ENCODE results near the gene GSG1.

Gene GSG1

GRCh38 chr12:13119826-13120225 is 16.4 kb upstream of the GSG1 start:
- no peak overlapping the region for H3K4me3 ChIP-seq (ENCODE audit: low read depth, low read length)
- TF ChIP-seq MYC (IDR thresholded peaks at IDR 0.05; ENCODE audit: low read depth, low read length) (no peak), CTCF (IDR thresholded peaks at IDR 0.05; ENCODE audit: low read depth, low read length) (no peak), POLR2A (IDR thresholded peaks at IDR 0.05; ENCODE audit: extremely low read depth, insufficient read length) (no peak)
- no peak for DNase-seq (ENCODE audit: low read depth)

GRCh38 chr12:13117029-13117428 is 13.6 kb upstream of the GSG1 start:
- H3K4me3 ChIP-seq (ENCODE audit: low read depth, low read length): no peak overlapping the region
- DNase-seq (ENCODE audit: low read depth): no peak
- TF ChIP-seq MYC (IDR thresholded peaks at IDR 0.05; ENCODE audit: low read depth, low read length): no peak
- TF ChIP-seq MAX (IDR thresholded peaks at IDR 0.05; ENCODE audit: low read depth, low read length): no peak
- TF ChIP-seq CTCF (IDR thresholded peaks at IDR 0.05; ENCODE audit: low read depth, low read length): no peak
- no peak for TF ChIP-seq POLR2A (IDR thresholded peaks at IDR 0.05; ENCODE audit: extremely low read depth, insufficient read length)

GRCh38 chr12:13116259-13116658 is 12.8 kb upstream of the GSG1 start:
- no peak for DNase-seq (ENCODE audit: low read depth)
- TF ChIP-seq POLR2A (IDR thresholded peaks at IDR 0.05; ENCODE audit: extremely low read depth, insufficient read length) (no peak), MAX (IDR thresholded peaks at IDR 0.05; ENCODE audit: low read depth, low read length) (no peak), CTCF (IDR thresholded peaks at IDR 0.05; ENCODE audit: low read depth, low read length) (no peak), MYC (IDR thresholded peaks at IDR 0.05; ENCODE audit: low read depth, low read length) (no peak)
- no peak overlapping the region for H3K4me3 ChIP-seq (ENCODE audit: low read depth, low read length)

- TF ChIP-seq POLR2A (IDR thresholded peaks at IDR 0.05; ENCODE audit: extremely low read depth, insufficient read length) (no peak), MYC (IDR thresholded peaks at IDR 0.05; ENCODE audit: low read depth, low read length) (no peak), CTCF (IDR thresholded peaks at IDR 0.05; ENCODE audit: low read depth, low read length) (no peak), MAX (IDR thresholded peaks at IDR 0.05; ENCODE audit: low read depth, low read length) (no peak)
- no peak overlapping the region for H3K4me3 ChIP-seq (ENCODE audit: low read depth, low read length)
- no peak for DNase-seq (ENCODE audit: low read depth)
Measured at GRCh38 chr12:13114251-13115052, 11.0 kb upstream of the GSG1 start.

GRCh38 chr12:13112968-13113367 is 9.5 kb upstream of the GSG1 start:
- DNase-seq (ENCODE audit: low read depth): no peak

More at GRCh38 chr12:13112968-13113367, 9.5 kb upstream of the GSG1 start:
- TF ChIP-seq CTCF (IDR thresholded peaks at IDR 0.05; ENCODE audit: low read depth, low read length): no peak
- TF ChIP-seq MAX (IDR thresholded peaks at IDR 0.05; ENCODE audit: low read depth, low read length): no peak
- TF ChIP-seq POLR2A (IDR thresholded peaks at IDR 0.05; ENCODE audit: extremely low read depth, insufficient read length): no peak
- H3K4me3 ChIP-seq (ENCODE audit: low read depth, low read length): no peak overlapping the region
